Breast epithelium (tissue), 4 donors: ENCODE measurements around the gene SCGB1D4. TPM values are rescaled to one million over a fixed set of nuclear protein-coding genes. Genes with fewer than 3 reads are reported as not detected.

Experiments
- DNase-seq, 2 donors: peaks; one replicate each; pipeline ENCODE4 v3.0.0-alpha.2; 2019; ENCODE audit warnings: low spot score in 2 of 2
- H3K27ac ChIP-seq, 2 donors: fragments of 200-600 bp; sonication (generic) in 1 of 2; one replicate each; pipeline ENCODE4 v1.5.1; 2016 to 2019; ENCODE audit warnings: mild to moderate bottlenecking in 1 of 2
- H3K27me3 ChIP-seq, 2 donors: fragments of 200-600 bp; sonication (generic) in 1 of 2; one replicate each; pipeline versions ENCODE4 v1.5.1 to v1.6.0; 2017 to 2019; ENCODE audit warnings: control low read depth in 1 of 2, mild to moderate bottlenecking in 1 of 2
- H3K36me3 ChIP-seq: fragments of 200-600 bp; one replicate; pipeline ENCODE4 v1.5.1; 2019
- H3K4me1 ChIP-seq, 2 donors: fragments of 200-600 bp; sonication (generic); one replicate each; pipeline ENCODE4 v1.5.1; 2016 to 2019; ENCODE audit warnings: control low read depth in 1 of 2
- H3K4me3 ChIP-seq, 3 donors: fragments of 200-600 bp; sonication (generic); 1 replicate in 2 of 3; 2 replicates in 1 of 3; pipeline ENCODE4 v1.5.1; 2016 to 2019; ENCODE audit warnings: mild to moderate bottlenecking in 3 of 3, moderate library complexity in 2 of 3
- H3K9me3 ChIP-seq, 2 donors: fragments of 200-600 bp; sonication (generic) in 1 of 2; one replicate each; pipeline ENCODE4 v1.5.1; 2016 to 2019; ENCODE audit warnings: control low read depth in 1 of 2
- CTCF ChIP-seq, 3 donors: fragments of 450-650 bp; IDR thresholded peaks; one replicate each; pipeline ENCODE4 v1.5.1; 2016 to 2017; ENCODE audit warnings: antibody characterized with exemption in 3 of 3, mild to moderate bottlenecking in 3 of 3, moderate library complexity in 3 of 3
- POLR2A ChIP-seq: fragments of 450-650 bp; IDR thresholded peaks from one replicate; pipeline ENCODE4 v1.6.1; 2016; ENCODE audit warnings: antibody characterized with exemption, mild to moderate bottlenecking, moderate library complexity
- POLR2AphosphoS5 ChIP-seq, 3 donors: sonication (generic); formaldehyde crosslinking; IDR thresholded peaks; one replicate each; pipeline ENCODE4 v1.6.1; 2017; ENCODE audit warnings: antibody characterized with exemption in 3 of 3
- intact Hi-C: fragments of 100-400 bp; cut with DNase I; formaldehyde crosslinking; loops from one replicate; pipeline ENCODE4 v1.15.1; 2023; ENCODE audit warnings: low total_unique reads
- total RNA-seq, 3 donors: library from RNA; depleted of rRNA; stranded (reverse); fragments of >200 nt; gene quantifications; one replicate each; pipeline ENCODE4 v1.1.0, GENCODE V29; 2016

SCGB1D4 gene
- total RNA-seq, 3 donors from 2014 or later, result not detected

- no peak for TF ChIP-seq CTCF (IDR thresholded peaks at IDR 0.05)
- TF ChIP-seq POLR2AphosphoS5 (IDR thresholded peaks at IDR 0.05), result no peak
- TF ChIP-seq POLR2A, result no peak
- no peak for DNase-seq
- peak overlapping the region in 2 of 3 donors; percentile 3 to 16 for H3K4me3 ChIP-seq
Observed at GRCh38 chr11:62260261-62260953, 38.5 kb downstream of the SCGB1D4 start.

GRCh38 chr11:62256281-62256680, 42.6 kb downstream of the SCGB1D4 start:
- H3K9me3 ChIP-seq, result peaks cover 12 to 26% of the 10 kb centered on the region in 2 donors
- intact Hi-C loops, result no loop called here
- no peak for DNase-seq
- no peak overlapping the region for H3K4me3 ChIP-seq
- H3K27ac ChIP-seq, result no peak overlapping the region
- H3K4me1 ChIP-seq, result no peaks in the 10 kb centered on the region
- H3K27me3 ChIP-seq, result no peaks in the 10 kb centered on the region
- H3K36me3 ChIP-seq, result no peaks in the 10 kb centered on the region
- TF ChIP-seq CTCF (IDR thresholded peaks at IDR 0.05) (no peak), POLR2A (no peak), POLR2AphosphoS5 (IDR thresholded peaks at IDR 0.05) (no peak)

More at GRCh38 chr11:62260261-62260953, 38.5 kb downstream of the SCGB1D4 start:
- H3K4me1 ChIP-seq, result no peaks in the 10 kb centered on the region
- H3K27me3 ChIP-seq, result no peaks in the 10 kb centered on the region
- peak overlapping the region; percentile 53 to 64 for H3K27ac ChIP-seq
- no peaks in the 10 kb centered on the region for H3K9me3 ChIP-seq
- intact Hi-C loops, result no loop called here
- no peaks in the 10 kb centered on the region for H3K36me3 ChIP-seq

DNA sequence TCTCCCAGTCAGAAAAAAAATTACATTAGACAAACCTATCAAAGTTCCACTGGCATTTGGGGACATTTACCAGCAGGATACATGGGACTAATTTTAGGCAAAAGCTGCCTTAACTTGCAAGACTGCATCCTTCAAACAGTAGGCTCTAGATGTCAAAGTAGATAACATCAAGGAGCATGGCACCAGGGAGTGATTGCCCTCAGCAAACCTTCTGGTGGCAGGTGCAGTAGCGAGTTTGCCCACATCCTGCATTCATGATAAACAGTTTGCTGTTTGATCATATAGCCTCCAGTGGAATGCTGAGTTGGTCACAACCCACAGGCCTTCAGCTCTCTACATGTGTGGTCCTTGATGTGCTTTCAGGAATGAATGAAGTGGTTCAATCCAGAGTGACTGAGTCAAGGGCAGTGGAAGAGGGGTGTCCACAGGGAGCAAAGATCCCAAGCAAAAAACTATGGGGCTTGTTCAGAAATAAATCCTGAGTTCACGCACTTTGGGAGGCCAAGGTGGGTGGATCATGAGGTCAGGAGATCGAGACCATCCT, 44.8 kb downstream of the SCGB1D4 start:
- Histone ChIP-seq H3K4me3 (no peak overlapping the region), H3K27ac (no peak overlapping the region), H3K36me3 (no peaks in the 10 kb centered on the region), H3K4me1 (no peaks in the 10 kb centered on the region), H3K9me3 (peaks cover 22 to 45% of the 10 kb centered on the region in 2 donors), H3K27me3 (no peaks in the 10 kb centered on the region)
- intact Hi-C loops, result no loop called here
- no peak for TF ChIP-seq CTCF (IDR thresholded peaks at IDR 0.05)
- TF ChIP-seq POLR2AphosphoS5 (IDR thresholded peaks at IDR 0.05), result no peak
- TF ChIP-seq POLR2A, result no peak
- no peak for DNase-seq

- no peak for DNase-seq
- no peaks in the 10 kb centered on the region for H3K36me3 ChIP-seq
- H3K4me1 ChIP-seq, result no peaks in the 10 kb centered on the region
- no peak overlapping the region for H3K4me3 ChIP-seq
- peaks cover 22 to 45% of the 10 kb centered on the region in 2 donors for H3K9me3 ChIP-seq
- no peaks in the 10 kb centered on the region for H3K27me3 ChIP-seq
- intact Hi-C loops, result loop anchor here (2.0 kb wide), 1 partner anchor 57 kb away; no protein-coding TSS in a partner anchor
- H3K27ac ChIP-seq, result no peak overlapping the region
- no peak for TF ChIP-seq POLR2AphosphoS5 (IDR thresholded peaks at IDR 0.05)
- TF ChIP-seq CTCF (IDR thresholded peaks at IDR 0.05), result no peak
- TF ChIP-seq POLR2A, result no peak
Observed at GRCh38 chr11:62251698-62252097, 47.2 kb downstream of the SCGB1D4 start.

Other genes starting within 250 kb of the SCGB1D4 start
- gene INCENP, start 175.1 kb downstream of the SCGB1D4 start, total RNA-seq, result 10 to 100 TPM in 2 of 3 donors, 1 to 10 TPM in 1; 8.5 to 19.0 (median 14.8) TPM
- gene SCGB1D1, start 108.9 kb downstream of the SCGB1D4 start, total RNA-seq, result not detected
- 10 to 100 TPM in 2 of 3 donors, not detected in 1; 59.6 to 80.8 TPM for gene SCGB2A1, start 90.4 kb downstream of the SCGB1D4 start, total RNA-seq
- 100 to 1,000 TPM in 2 of 3 donors, not detected in 1; 476 to 485 TPM for gene SCGB1D2, start 56.8 kb downstream of the SCGB1D4 start, total RNA-seq
- 1,000 to 10,000 TPM in 1 of 3 donors, 100 to 1,000 TPM in 1, 1 to 10 TPM in 1; 1.4 to 2,173 (median 715) TPM for gene SCGB2A2, start 28.9 kb downstream of the SCGB1D4 start, total RNA-seq
- gene ASRGL1, start 38.4 kb upstream of the SCGB1D4 start, total RNA-seq, result 10 to 100 TPM in 2 of 3 donors, 1 to 10 TPM in 1; 6.7 to 22.0 (median 16.4) TPM
- gene SCGB1A1, start 120.0 kb upstream of the SCGB1D4 start, total RNA-seq, result not detected
- gene AHNAK, start 247.7 kb upstream of the SCGB1D4 start, total RNA-seq, result 1,000 to 10,000 TPM in 2 of 3 donors, 100 to 1,000 TPM in 1; 636 to 1,393 (median 1,040) TPM